ENCODE data around the gene RNF150.
"Not testable (repeated sequence)": the region's sequence is repeated elsewhere in the genome, so short reads cannot be mapped to it uniquely, and the experiment has no call there.

RNF150 gene

GRCh38 chr4:141133146-141133998 is at the start of gene RNF150:
TSS of gene RNF150 (minus strand) at chr4:141133469.
- peak; percentile 38 for DNase-seq

GRCh38 chr4:141180991-141181761 is 47.9 kb upstream of the RNF150 start:
- DNase-seq, result no peak

DNA sequence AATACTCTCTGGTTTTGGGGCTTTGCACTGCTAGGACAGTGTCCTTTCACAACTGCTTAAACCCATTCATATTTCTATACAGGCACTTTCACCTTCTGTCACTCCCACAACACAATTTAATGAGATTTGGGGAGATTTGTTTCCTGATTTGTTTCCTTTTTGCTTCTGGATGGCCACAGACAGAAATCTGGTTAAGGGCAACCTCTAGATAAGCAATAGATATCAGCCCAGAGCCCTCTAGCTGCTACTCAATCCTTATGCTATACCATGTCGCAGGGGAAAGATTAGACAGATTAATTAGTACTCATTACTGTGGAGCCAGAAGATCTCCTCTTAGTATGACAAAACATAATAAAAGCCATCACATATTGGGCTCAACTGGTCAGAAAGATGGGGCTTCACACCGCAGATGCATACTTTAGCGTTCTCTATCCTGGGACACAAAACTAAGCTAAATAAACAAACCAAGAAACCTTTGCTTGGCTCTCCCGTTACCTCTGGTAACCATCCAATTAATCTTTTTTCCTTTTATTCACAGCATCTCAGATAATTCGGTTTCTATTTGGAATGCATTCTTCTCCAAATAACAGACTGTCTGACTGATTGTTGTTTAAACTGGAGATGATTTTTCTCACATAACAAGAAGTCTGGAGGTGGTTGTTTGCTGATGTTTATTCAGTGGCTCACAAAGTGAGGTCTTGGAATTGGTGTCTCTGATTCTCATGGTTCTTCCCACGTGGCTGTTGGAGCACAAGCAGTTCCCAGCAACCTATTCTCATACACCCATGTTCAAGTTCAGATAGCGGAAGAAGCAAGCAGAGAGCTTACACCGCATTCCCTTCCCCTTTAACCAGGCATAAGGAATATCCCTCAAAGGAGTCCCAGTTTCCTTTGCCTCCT is 46.5 kb upstream of the RNF150 start:
- no peak for DNase-seq

- DNase-seq, result no peak
These were observed 43.9 kb upstream of the RNF150 start for GRCh38 chr4:141177171-141177570.

GRCh38 chr4:141174457-141174856 is 41.2 kb upstream of the RNF150 start:
- no peak for DNase-seq

- DNase-seq, result no peak
These were observed 37.4 kb upstream of the RNF150 start for GRCh38 chr4:141170671-141171070.

- DNase-seq, result no peak
These were observed 36.1 kb upstream of the RNF150 start for GRCh38 chr4:141169391-141169790.

- DNase-seq, result not testable (repeated sequence)
These were observed 31.7 kb upstream of the RNF150 start for GRCh38 chr4:141165001-141165400.

DNA sequence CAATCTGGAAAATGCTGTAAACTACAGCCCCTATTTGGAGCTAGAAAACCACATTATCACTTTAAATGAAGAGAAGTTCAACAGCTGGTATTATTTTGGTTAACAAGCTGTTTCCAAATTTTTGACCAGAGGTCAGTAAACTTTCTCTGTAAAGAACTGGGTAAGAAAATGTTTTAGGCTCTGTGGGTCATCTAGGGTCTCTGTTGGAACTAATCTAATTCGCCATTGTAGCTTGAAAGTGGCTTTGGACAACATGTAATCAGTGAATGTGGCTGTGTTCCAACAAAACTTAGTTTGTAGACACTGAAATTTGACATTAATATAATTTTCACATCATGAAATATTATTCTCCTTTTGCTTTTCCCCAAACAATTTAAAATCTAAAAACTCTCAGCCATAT is 25.8 kb upstream of the RNF150 start:
- no peak for DNase-seq

DNA sequence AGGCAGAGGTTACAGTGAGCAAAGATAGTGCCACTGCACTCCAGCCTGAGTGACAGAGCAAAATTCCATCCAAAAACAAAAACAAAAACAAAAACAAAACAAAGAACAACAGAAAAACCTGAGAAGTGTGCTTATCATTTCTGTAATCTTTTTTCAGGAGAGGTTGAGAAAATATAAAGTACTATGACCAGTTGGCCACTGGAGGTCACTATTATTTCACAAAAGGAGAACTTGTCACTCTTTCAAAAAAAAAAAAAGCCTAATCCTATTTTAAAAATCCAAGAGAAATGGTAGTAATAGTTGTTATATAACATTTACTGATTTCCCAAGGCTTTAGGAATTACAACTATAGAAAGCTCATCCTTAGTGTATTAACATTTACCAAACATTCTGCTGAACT is 24.9 kb upstream of the RNF150 start:
- DNase-seq, result no peak

DNA sequence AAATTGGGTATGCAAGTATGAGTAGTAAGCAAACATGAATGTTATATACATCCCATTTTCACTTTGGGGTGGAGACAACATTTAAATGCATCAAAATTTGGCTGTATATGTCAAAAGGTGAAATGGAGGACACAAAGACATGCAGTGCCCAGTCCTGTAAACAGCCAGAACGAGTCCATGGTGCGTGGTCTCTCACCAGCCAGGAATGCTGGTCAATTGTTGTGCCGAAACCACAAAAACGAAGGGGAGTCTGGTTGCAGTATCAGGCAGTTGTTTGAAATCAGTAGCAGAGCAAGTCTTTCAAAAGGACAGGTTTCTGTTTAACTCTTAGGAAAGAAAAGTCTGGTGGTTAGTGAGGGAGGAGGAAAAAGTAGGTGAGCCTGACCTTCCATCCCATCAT is 22.3 kb upstream of the RNF150 start:
- no peak for DNase-seq

- no peak for DNase-seq
These were observed 21.5 kb upstream of the RNF150 start for GRCh38 chr4:141154725-141155124.

GRCh38 chr4:141153751-141154510 is 20.7 kb upstream of the RNF150 start:
- no peak for DNase-seq

- no peak for DNase-seq
These were observed 10.9 kb upstream of the RNF150 start for GRCh38 chr4:141144207-141144606.

- no peak for DNase-seq
These were observed 9.2 kb upstream of the RNF150 start for GRCh38 chr4:141142423-141142822.

GRCh38 chr4:141140391-141141200 is 7.3 kb upstream of the RNF150 start:
- no peak for DNase-seq

DNA sequence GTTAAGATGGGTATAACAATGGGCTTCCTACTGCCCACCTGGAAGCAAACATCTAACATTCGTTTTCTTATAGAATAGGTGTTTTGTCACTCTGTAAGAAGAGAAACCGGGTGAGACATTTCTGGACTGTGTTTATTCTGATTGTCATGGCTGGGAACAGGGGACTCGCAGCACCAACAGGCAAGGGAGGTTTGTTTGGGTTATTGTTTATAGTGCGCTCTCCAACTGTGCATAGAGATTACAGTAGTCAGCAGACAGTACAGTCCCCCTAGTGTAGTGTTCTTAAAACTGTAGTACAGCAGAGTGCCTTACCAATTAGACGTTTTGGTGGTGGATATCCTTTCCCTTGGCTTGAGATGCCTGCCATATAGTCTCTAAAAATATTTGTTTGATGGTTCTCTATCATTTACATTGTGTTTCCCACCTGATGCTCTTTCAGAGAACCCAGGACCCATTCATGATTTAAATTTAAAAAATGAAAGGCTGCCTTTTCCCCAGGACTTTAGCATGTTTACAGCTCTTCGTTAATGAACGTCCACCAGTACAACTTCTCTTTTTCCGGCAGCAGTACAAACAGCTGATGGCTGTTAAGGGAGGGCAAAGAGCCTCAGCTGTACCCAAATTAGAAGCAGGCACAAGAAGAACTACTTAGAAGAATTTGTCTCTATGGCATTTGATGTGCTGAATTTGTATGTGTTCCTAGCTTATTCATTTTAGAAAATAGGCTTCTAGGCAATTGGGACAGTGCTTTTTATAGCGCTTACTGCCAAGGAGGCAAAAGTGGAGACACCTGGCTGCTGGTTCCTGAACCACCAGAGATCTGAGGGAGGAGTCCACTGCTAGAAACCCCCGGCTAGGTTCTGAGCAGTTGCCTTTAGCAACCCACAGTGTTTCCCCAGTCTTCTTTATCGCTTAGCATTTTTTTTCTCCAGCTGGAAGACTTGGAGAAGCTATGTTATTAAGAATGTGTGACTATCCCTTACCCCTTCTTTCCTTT is 1.0 kb upstream of the RNF150 start:
- no peak for DNase-seq

DNA sequence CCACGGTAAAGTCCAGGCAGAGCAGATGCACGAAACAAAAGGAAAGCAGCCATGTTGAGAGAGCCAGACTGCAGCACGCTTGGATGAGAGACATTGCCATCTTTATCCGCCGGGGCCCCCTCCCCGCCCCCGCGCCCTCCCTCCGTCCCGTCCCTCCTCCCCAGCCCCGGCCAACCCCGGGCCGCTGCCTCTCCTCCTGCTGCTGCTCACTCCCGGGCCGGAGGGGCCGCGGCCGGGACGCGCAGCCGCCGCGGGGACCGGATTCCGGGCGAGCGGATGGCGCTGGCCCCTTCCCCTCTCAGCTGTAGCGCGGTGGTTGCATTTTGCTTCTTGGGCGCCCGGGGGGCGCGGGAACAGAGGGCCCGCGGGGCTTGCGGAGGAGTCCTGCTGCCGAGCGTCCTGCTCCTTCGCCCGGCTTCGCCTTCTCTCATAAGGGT is 542 bp downstream of the RNF150 start:
- DNase-seq, result no peak

- no peak for DNase-seq
These were observed 1.1 kb downstream of the RNF150 start for GRCh38 chr4:141132072-141132708.

GRCh38 chr4:141131723-141132071 is 1.6 kb downstream of the RNF150 start:
- DNase-seq, result no peak
